HepG2 (cell line): ENCODE data around the gene CCT7. TPM values are rescaled to one million over a fixed set of nuclear protein-coding genes. Genes with fewer than 3 reads are reported as not detected.

Experiments
- ATF7-NPFF ChIP-seq: sonication (generic); formaldehyde crosslinking; IDR thresholded peaks from 2 replicates; pipeline ENCODE4 v1.8.1; 2023; ENCODE audit warnings: mild to moderate bottlenecking, low read depth, missing genetic modification reagents, moderate library complexity
- GFI1 ChIP-seq: sonication (generic); formaldehyde crosslinking; IDR thresholded peaks from 2 replicates; pipeline ENCODE4 v1.5.0; 2020; ENCODE audit warnings: missing genetic modification reagents, mild to moderate bottlenecking, borderline replicate concordance
- MAFF ChIP-seq: IDR thresholded peaks from 2 replicates; pipeline ENCODE4 v1.6.1; 2011; ENCODE audit warnings: low read depth, low read length, improper control_type of control experiment
- MED1 ChIP-seq: sonication (generic); formaldehyde crosslinking; IDR thresholded peaks from 2 replicates; pipeline ENCODE4 v1.4.0; 2020; ENCODE audit warnings: missing genetic modification reagents
- MIXL1 ChIP-seq: IDR thresholded peaks from 2 replicates; pipeline ENCODE4 v1.6.1; 2016
- MXD4 ChIP-seq: IDR thresholded peaks from 2 replicates; pipeline ENCODE4 v1.6.1; 2016; ENCODE audit warnings: mild to moderate bottlenecking, missing biosample characterization, missing genetic modification reagents
- NAIF1 ChIP-seq: sonication (generic); formaldehyde crosslinking; IDR thresholded peaks from 2 replicates; pipeline ENCODE4 v1.5.0; 2020; ENCODE audit warnings: mild to moderate bottlenecking, missing genetic modification reagents, borderline replicate concordance
- NFIC ChIP-seq: IDR thresholded peaks from 2 replicates; pipeline ENCODE4 v1.6.1; 2012; ENCODE audit warnings: mild to moderate bottlenecking, low read length, inconsistent platforms
- NR2F1 ChIP-seq, 2 experiments: fragments of 450-650 bp in 1 of 2; formaldehyde crosslinking in 1 of 2; IDR thresholded peaks; 2 replicates each; pipeline versions ENCODE4 v1.5.0 to v1.6.1; 2016 to 2020; ENCODE audit warnings: mild to moderate bottlenecking in 1 of 2, missing compliant biosample characterization in 1 of 2, missing genetic modification reagents in 1 of 2, moderate library complexity in 1 of 2
- SAP130 ChIP-seq: IDR thresholded peaks from 2 replicates; pipeline ENCODE4 v1.6.1; 2016; ENCODE audit warnings: low read depth
- SIN3A ChIP-seq: IDR thresholded peaks from 2 replicates; pipeline ENCODE4 v1.6.1; 2011; ENCODE audit warnings: low read depth, mild to moderate bottlenecking, control low read depth, low read length, borderline replicate concordance
- SIX1 ChIP-seq: sonication (generic); formaldehyde crosslinking; IDR thresholded peaks from 2 replicates; pipeline ENCODE4 v1.4.0; 2020; ENCODE audit warnings: missing genetic modification reagents, borderline replicate concordance
- ZFX ChIP-seq: sonication (generic); formaldehyde crosslinking; IDR thresholded peaks from 2 replicates; pipeline ENCODE4 v1.4.0; 2020; ENCODE audit warnings: mild to moderate bottlenecking, low read depth, missing genetic modification reagents, moderate library complexity
- ZMYM3 ChIP-seq: sonication (generic); formaldehyde crosslinking; IDR thresholded peaks from 2 replicates; pipeline ENCODE4 v1.5.1; 2020; ENCODE audit warnings: mild to moderate bottlenecking, missing genetic modification reagents
- ZNF564 ChIP-seq: sonication (generic); formaldehyde crosslinking; IDR thresholded peaks from 2 replicates; pipeline ENCODE4 v1.8.1; 2023; ENCODE audit warnings: mild to moderate bottlenecking, missing genetic modification reagents
- ZNF652 ChIP-seq: IDR thresholded peaks from 2 replicates; pipeline ENCODE4 v1.6.1; 2016; ENCODE audit warnings: low read depth, borderline replicate concordance
- ZNF678 ChIP-seq: sonication (generic); formaldehyde crosslinking; IDR thresholded peaks from 2 replicates; pipeline ENCODE4 v1.4.0; 2020; ENCODE audit warnings: mild to moderate bottlenecking, missing genetic modification reagents
- ZNF746 ChIP-seq: sonication (generic); formaldehyde crosslinking; IDR thresholded peaks from 2 replicates; pipeline ENCODE4 v1.8.0; 2022; ENCODE audit warnings: mild to moderate bottlenecking, missing genetic modification reagents
- ZNF792 ChIP-seq: IDR thresholded peaks from 2 replicates; pipeline ENCODE4 v1.6.1; 2016
- polyA plus RNA-seq, 8 experiments: library from polyadenylated mRNA; depleted of rRNA in 3 of 8; stranded (reverse) in 7 of 8; unstranded in 1 of 8; fragments of >200 nt; fragmentation: Illumina TruSeq in 4 of 8; extraction: Trizol in 4 of 8; gene quantifications; 2 replicates each; pipeline versions ENCODE4 v1.2.1 to v1.2.3, GENCODE V29; 2011 to 2016; ENCODE audit warnings: low read depth in 4 of 8, missing spikeins in 1 of 8, mixed read lengths in 1 of 8; ENCODE audit not compliant: insufficient read depth in 1 of 8
- total RNA-seq, 5 experiments: library from RNA; depleted of rRNA; stranded (reverse); fragments of >200 nt; fragmentation: Illumina TruSeq; extraction: Trizol; gene quantifications; 2 replicates each; pipeline ENCODE4 v1.2.3, GENCODE V29; 2016; ENCODE audit warnings: low read depth in 1 of 5
- TF ChIP-seq, protein P1 (sequence below): sonication (generic); formaldehyde crosslinking; IDR thresholded peaks from 2 replicates; pipeline ENCODE4 v1.5.1; 2020; ENCODE audit warnings: mild to moderate bottlenecking, missing genetic modification reagents
- TF ChIP-seq, protein P2 (sequence below): sonication (generic); formaldehyde crosslinking; IDR thresholded peaks from 2 replicates; pipeline ENCODE4 v1.5.1; 2020; ENCODE audit warnings: mild to moderate bottlenecking, moderate library complexity, missing genetic modification reagents
- TF ChIP-seq, protein P3 (sequence below): sonication (generic); formaldehyde crosslinking; IDR thresholded peaks from 2 replicates; pipeline ENCODE4 v1.4.0; 2020; ENCODE audit warnings: missing genetic modification reagents, borderline replicate concordance

CCT7 gene
- total and polyA plus RNA-seq, 2 of the 13 experiments (the other 11 are each of a cell fraction or from before 2014, with no cell fraction given): 347 to 517 TPM

DNA sequence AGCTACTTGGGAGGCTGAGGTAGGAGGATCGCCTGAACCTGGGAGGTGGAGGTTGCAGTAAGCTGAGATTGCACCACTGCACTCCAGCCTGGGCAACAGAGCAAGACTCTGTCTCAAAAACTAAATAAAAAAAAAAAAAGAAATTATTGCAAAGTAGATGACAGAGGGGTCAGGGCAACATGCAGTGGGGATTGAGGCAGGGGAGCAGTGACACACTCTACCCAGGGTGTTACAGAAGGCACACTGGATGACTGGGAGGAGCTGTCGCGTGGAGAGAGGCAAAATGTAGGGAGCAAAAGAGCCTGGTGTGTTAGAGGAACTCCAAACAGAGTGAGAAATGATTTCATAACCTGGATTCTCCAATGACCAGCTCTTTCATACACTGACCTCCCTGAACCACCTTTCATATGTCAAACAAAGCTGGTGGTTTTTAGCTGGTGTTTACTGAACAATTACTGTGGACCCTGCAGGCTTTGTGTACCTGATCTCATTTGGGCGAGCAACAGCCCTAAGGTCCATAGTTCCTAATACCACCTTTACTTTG, 28.1 kb downstream of the CCT7 start (continued):
- TF ChIP-seq, protein P1, sequence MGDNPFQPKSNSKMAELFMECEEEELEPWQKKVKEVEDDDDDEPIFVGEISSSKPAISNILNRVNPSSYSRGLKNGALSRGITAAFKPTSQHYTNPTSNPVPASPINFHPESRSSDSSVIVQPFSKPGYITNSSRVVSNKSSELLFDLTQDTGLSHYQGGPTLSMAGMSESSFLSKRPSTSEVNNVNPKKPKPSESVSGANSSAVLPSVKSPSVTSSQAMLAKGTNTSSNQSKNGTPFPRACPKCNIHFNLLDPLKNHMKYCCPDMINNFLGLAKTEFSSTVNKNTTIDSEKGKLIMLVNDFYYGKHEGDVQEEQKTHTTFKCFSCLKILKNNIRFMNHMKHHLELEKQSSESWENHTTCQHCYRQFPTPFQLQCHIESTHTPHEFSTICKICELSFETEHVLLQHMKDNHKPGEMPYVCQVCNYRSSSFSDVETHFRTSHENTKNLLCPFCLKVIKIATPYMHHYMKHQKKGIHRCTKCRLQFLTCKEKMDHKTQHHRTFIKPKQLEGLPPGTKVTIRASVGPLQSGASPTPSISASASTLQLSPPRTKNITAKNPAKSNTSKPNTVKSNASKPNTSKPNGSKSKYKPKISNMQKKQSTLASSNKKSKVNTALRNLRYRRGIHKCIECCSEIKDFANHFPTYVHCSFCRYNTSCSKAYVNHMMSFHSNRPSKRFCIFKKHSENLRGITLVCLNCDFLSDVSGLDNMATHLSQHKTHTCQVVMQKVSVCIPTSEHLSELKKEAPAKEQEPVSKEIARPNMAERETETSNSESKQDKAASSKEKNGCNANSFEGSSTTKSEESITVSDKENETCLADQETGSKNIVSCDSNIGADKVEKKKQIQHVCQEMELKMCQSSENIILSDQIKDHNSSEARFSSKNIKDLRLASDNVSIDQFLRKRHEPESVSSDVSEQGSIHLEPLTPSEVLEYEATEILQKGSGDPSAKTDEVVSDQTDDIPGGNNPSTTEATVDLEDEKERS (CRISPR knock-in tag): no peak
- peak; percentile 80; the same call in 1 of the 2 replicates for TF ChIP-seq ZNF792 (CRISPR knock-in tag)
- TF ChIP-seq ZMYM3 (CRISPR knock-in tag): peak; percentile 95
- peak; percentile 92 for TF ChIP-seq SAP130 (CRISPR knock-in tag)
- peak; percentile 85; the same call in 1 of the 2 replicates for TF ChIP-seq NAIF1
- 0 out of 2 replicates have a peak, but pooled peaks have one; percentile 31 for TF ChIP-seq ZNF564
- TF ChIP-seq SIN3A: peak; percentile 44; the same call in 1 of the 2 replicates
- no peak for TF ChIP-seq ATF7-NPFF (CRISPR knock-in tag)
- TF ChIP-seq, protein P2, sequence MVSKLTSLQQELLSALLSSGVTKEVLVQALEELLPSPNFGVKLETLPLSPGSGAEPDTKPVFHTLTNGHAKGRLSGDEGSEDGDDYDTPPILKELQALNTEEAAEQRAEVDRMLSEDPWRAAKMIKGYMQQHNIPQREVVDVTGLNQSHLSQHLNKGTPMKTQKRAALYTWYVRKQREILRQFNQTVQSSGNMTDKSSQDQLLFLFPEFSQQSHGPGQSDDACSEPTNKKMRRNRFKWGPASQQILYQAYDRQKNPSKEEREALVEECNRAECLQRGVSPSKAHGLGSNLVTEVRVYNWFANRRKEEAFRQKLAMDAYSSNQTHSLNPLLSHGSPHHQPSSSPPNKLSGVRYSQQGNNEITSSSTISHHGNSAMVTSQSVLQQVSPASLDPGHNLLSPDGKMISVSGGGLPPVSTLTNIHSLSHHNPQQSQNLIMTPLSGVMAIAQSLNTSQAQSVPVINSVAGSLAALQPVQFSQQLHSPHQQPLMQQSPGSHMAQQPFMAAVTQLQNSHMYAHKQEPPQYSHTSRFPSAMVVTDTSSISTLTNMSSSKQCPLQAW: peak; percentile 50; the same call in 1 of the 2 replicates
- TF ChIP-seq MIXL1 (CRISPR knock-in tag): peak; percentile 99
- peak; percentile 78; the same call in 1 of the 2 replicates for TF ChIP-seq SIX1 (CRISPR knock-in tag)
- 0 out of 2 replicates have a peak, but pooled peaks have one; percentile 37 for TF ChIP-seq NFIC
- TF ChIP-seq, protein P3, sequence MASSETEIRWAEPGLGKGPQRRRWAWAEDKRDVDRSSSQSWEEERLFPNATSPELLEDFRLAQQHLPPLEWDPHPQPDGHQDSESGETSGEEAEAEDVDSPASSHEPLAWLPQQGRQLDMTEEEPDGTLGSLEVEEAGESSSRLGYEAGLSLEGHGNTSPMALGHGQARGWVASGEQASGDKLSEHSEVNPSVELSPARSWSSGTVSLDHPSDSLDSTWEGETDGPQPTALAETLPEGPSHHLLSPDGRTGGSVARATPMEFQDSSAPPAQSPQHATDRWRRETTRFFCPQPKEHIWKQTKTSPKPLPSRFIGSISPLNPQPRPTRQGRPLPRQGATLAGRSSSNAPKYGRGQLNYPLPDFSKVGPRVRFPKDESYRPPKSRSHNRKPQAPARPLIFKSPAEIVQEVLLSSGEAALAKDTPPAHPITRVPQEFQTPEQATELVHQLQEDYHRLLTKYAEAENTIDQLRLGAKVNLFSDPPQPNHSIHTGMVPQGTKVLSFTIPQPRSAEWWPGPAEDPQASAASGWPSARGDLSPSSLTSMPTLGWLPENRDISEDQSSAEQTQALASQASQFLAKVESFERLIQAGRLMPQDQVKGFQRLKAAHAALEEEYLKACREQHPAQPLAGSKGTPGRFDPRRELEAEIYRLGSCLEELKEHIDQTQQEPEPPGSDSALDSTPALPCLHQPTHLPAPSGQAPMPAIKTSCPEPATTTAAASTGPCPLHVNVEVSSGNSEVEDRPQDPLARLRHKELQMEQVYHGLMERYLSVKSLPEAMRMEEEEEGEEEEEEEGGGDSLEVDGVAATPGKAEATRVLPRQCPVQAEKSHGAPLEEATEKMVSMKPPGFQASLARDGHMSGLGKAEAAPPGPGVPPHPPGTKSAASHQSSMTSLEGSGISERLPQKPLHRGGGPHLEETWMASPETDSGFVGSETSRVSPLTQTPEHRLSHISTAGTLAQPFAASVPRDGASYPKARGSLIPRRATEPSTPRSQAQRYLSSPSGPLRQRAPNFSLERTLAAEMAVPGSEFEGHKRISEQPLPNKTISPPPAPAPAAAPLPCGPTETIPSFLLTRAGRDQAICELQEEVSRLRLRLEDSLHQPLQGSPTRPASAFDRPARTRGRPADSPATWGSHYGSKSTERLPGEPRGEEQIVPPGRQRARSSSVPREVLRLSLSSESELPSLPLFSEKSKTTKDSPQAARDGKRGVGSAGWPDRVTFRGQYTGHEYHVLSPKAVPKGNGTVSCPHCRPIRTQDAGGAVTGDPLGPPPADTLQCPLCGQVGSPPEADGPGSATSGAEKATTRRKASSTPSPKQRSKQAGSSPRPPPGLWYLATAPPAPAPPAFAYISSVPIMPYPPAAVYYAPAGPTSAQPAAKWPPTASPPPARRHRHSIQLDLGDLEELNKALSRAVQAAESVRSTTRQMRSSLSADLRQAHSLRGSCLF (CRISPR knock-in tag): no peak
- peak; percentile 89 for TF ChIP-seq MXD4 (CRISPR knock-in tag)
- peak; percentile 93 for TF ChIP-seq GFI1 (CRISPR knock-in tag)
- peak; percentile 31; the same call in 1 of the 2 replicates for TF ChIP-seq ZNF652
- peak; percentile 73 to 79; a peak in 3 of 4 replicates for TF ChIP-seq NR2F1 (CRISPR knock-in tag; IDR thresholded peaks at IDR 0.05)
- TF ChIP-seq ZNF746 (CRISPR knock-in tag): no peak
- no peak for TF ChIP-seq ZFX (CRISPR knock-in tag)
- TF ChIP-seq MAFF: no peak
- no peak for TF ChIP-seq ZNF678
- TF ChIP-seq MED1 (CRISPR knock-in tag): peak; percentile 88
